Esophagus squamous epithelium (tissue), 5 donors: ENCODE data around the gene LAMA5. TPM values are rescaled to one million over a fixed set of nuclear protein-coding genes. Genes with fewer than 3 reads are reported as not detected.

Source experiments
- DNase-seq: peaks from one replicate; lab custom pipeline; 2025; lab: John Stamatoyannopoulos, UW
- H3K27ac ChIP-seq, 4 donors: fragments of 200-600 bp; sonication (generic); one replicate each; pipeline ENCODE4 v1.5.1; 2016 to 2019; ENCODE audit warnings: mild to moderate bottlenecking in 1 of 4
- H3K27me3 ChIP-seq, 4 donors: fragments of 200-600 bp; sonication (generic); 1 replicate in 3 of 4; 2 replicates in 1 of 4; pipeline versions ENCODE4 v1.5.1 to v1.6.0; 2017 to 2021; ENCODE audit warnings: antibody characterized with exemption in 1 of 4
- H3K36me3 ChIP-seq, 3 donors: fragments of 200-600 bp; sonication (generic); one replicate each; pipeline ENCODE4 v1.5.1; 2016 to 2019
- H3K4me1 ChIP-seq, 3 donors: fragments of 200-600 bp; sonication (generic); one replicate each; pipeline ENCODE4 v1.5.1; 2017 to 2019
- H3K4me3 ChIP-seq, 4 donors: fragments of 200-600 bp; sonication (generic); 1 replicate in 3 of 4; 2 replicates in 1 of 4; pipeline ENCODE4 v1.5.1; 2016 to 2019; ENCODE audit warnings: mild to moderate bottlenecking in 2 of 4, moderate library complexity in 1 of 4
- H3K9me3 ChIP-seq, 3 donors: fragments of 200-600 bp; sonication (generic); one replicate each; pipeline ENCODE4 v1.5.1; 2016 to 2019
- CTCF ChIP-seq, 6 experiments: fragments of 450-650 bp in 4 of 6; fragments of 200-600 bp in 2 of 6; sonication (generic) in 2 of 6; IDR thresholded peaks; one replicate each; pipeline ENCODE4 v1.5.1; 2016 to 2019; ENCODE audit warnings: antibody characterized with exemption in 6 of 6, mild to moderate bottlenecking in 4 of 6, moderate library complexity in 4 of 6
- POLR2A ChIP-seq, 4 donors: fragments of 450-650 bp; IDR thresholded peaks; one replicate each; pipeline ENCODE4 v1.6.1; 2017; ENCODE audit warnings: antibody characterized with exemption in 4 of 4, mild to moderate bottlenecking in 4 of 4, moderate library complexity in 3 of 4
- WGBS, 2 donors: methylation state at CpG; one replicate each; pipeline ENCODE4 v1.1.5; 2018; 5-methylcytosine and 5-hydroxymethylcytosine counted together
- intact Hi-C: fragments of 100-400 bp; cut with DNase I; formaldehyde crosslinking; loops from one replicate; pipeline ENCODE4 v1.15.0; 2022
- total RNA-seq, 4 donors: library from RNA; depleted of rRNA; stranded (reverse); fragments of >200 nt; gene quantifications; one replicate each; pipeline ENCODE4 v1.1.0, GENCODE V29; 2016
- donor health status: DM: yes; HTN: yes; CAD: no.

The LAMA5 gene
- total RNA-seq, 4 donors from 2014 or later: 60.4 to 127 (median 98.9) TPM

GRCh38 chr20:62319346-62319909, 47.7 kb downstream of the LAMA5 start:
- intact Hi-C loops: no loop called here
- peaks cover 19 to 91% (median 57%) of the 10 kb centered on the region in 3 donors for H3K36me3 ChIP-seq

GRCh38 chr20:62318400-62319345, 48.4 kb downstream of the LAMA5 start:
- Histone ChIP-seq H3K4me3 (no peak overlapping the region), H3K9me3 (no peaks in the 10 kb centered on the region), H3K27ac (peak overlapping the region; percentile 6 to 65 (median 52)), H3K27me3 (no peaks in the 10 kb centered on the region), H3K36me3 (peaks cover 19 to 91% (median 54%) of the 10 kb centered on the region in 3 donors), H3K4me1 (peaks cover 21 to 65% (median 25%) of the 10 kb centered on the region in 3 donors)
- WGBS, 2 donors: 78% methylated on average over 13 to 22 of the region's 36 CpGs
- intact Hi-C loops: no loop called here
- TF ChIP-seq CTCF (IDR thresholded peaks at IDR 0.05): no peak
- TF ChIP-seq POLR2A (IDR thresholded peaks at IDR 0.05): no peak
- DNase-seq: no peak

More at GRCh38 chr20:62319346-62319909, 47.7 kb downstream of the LAMA5 start:
- Histone ChIP-seq H3K4me1 (peaks cover 27 to 72% (median 30%) of the 10 kb centered on the region in 3 donors), H3K9me3 (no peaks in the 10 kb centered on the region), H3K27ac (peak overlapping the region; percentile 6 to 65 (median 52)), H3K4me3 (no peak overlapping the region), H3K27me3 (no peaks in the 10 kb centered on the region)
- DNase-seq: no peak
- 58 to 62% methylated on average over 15 to 19 of the region's 29 CpGs for WGBS, 2 donors
- TF ChIP-seq CTCF (IDR thresholded peaks at IDR 0.05): no peak
- TF ChIP-seq POLR2A (IDR thresholded peaks at IDR 0.05): no peak

GRCh38 chr20:62317167-62317655, 49.9 kb downstream of the LAMA5 start:
- peak in 1 of 6 experiments; percentile 3 for TF ChIP-seq CTCF (IDR thresholded peaks at IDR 0.05)
- no peak for TF ChIP-seq POLR2A (IDR thresholded peaks at IDR 0.05)
- Histone ChIP-seq H3K4me1 (peaks cover 16 to 53% (median 21%) of the 10 kb centered on the region in 3 donors), H3K4me3 (no peak overlapping the region), H3K27me3 (no peaks in the 10 kb centered on the region), H3K27ac (peak overlapping the region; percentile 10 to 57 (median 44)), H3K9me3 (no peaks in the 10 kb centered on the region), H3K36me3 (peaks cover 32 to 91% (median 58%) of the 10 kb centered on the region in 3 donors)
- no peak for DNase-seq
- intact Hi-C loops: no loop called here
- 48 to 55% methylated on average over 2 to 5 of the region's 18 CpGs for WGBS, 2 donors

GRCh38 chr20:62316331-62317166, 50.6 kb downstream of the LAMA5 start:
- Histone ChIP-seq H3K27ac (peak overlapping the region; percentile 3 to 62 (median 54)), H3K4me1 (peaks cover 16 to 53% (median 21%) of the 10 kb centered on the region in 3 donors), H3K4me3 (no peak overlapping the region), H3K9me3 (no peaks in the 10 kb centered on the region), H3K27me3 (no peaks in the 10 kb centered on the region), H3K36me3 (peaks cover 39 to 91% (median 60%) of the 10 kb centered on the region in 3 donors)
- intact Hi-C loops: no loop called here
- TF ChIP-seq POLR2A (IDR thresholded peaks at IDR 0.05): no peak
- no peak for TF ChIP-seq CTCF (IDR thresholded peaks at IDR 0.05)
- no peak for DNase-seq
- 46 to 65% methylated on average over 4 to 13 of the region's 40 CpGs for WGBS, 2 donors
